ENCODE results near the gene NTNG1.

DNA sequence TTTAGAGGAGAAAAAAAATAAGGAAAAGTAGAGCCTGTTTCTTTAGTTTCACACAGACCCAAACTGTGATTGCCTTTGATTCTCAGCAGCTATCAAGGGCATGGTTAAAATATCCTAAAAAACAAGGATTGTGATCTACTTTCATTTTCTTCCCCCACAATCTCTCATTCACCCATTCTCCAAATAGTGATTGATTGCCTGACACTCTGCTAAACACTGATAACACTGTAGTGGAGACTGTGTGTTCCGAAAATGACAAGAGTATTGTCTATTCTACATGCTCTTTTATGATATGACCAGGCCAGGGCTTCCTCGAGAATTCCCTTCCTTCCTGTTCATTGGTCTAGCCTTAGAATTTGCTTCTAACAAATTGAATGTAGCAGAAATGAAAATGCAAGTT, 44.1 kb upstream of the NTNG1 start:
- TF ChIP-seq TAF7 (optimal IDR thresholded peaks at IDR 0.05; ENCODE audit: borderline replicate concordance, low read depth, low read length) (no peak), ZNF274 (IDR thresholded peaks at IDR 0.05; ENCODE audit: borderline replicate concordance, extremely low read depth, low read length) (no peak), POLR2A (IDR thresholded peaks at IDR 0.05; ENCODE audit: control extremely low read depth in 1 of 2, low read depth in 2 of 2, low read length in 2 of 2) (no peak), SAP30 (IDR thresholded peaks at IDR 0.05; ENCODE audit: insufficient read depth, insufficient replicate concordance, low read length) (no peak), POLR2AphosphoS5 (IDR thresholded peaks at IDR 0.05; ENCODE audit: low read depth, low read length) (no peak), TEAD4 (IDR thresholded peaks at IDR 0.05; ENCODE audit: low read depth, low read length) (no peak), TCF12 (IDR thresholded peaks at IDR 0.05; ENCODE audit: low read depth, low read length) (no peak), KDM5A (IDR thresholded peaks at IDR 0.05; ENCODE audit: low read length) (no peak)
- TF ChIP-seq, protein P1, sequence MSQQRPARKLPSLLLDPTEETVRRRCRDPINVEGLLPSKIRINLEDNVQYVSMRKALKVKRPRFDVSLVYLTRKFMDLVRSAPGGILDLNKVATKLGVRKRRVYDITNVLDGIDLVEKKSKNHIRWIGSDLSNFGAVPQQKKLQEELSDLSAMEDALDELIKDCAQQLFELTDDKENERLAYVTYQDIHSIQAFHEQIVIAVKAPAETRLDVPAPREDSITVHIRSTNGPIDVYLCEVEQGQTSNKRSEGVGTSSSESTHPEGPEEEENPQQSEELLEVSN (IDR thresholded peaks at IDR 0.05): no peak
- TF ChIP-seq, protein P2, sequence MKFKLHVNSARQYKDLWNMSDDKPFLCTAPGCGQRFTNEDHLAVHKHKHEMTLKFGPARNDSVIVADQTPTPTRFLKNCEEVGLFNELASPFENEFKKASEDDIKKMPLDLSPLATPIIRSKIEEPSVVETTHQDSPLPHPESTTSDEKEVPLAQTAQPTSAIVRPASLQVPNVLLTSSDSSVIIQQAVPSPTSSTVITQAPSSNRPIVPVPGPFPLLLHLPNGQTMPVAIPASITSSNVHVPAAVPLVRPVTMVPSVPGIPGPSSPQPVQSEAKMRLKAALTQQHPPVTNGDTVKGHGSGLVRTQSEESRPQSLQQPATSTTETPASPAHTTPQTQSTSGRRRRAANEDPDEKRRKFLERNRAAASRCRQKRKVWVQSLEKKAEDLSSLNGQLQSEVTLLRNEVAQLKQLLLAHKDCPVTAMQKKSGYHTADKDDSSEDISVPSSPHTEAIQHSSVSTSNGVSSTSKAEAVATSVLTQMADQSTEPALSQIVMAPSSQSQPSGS (IDR thresholded peaks at IDR 0.05; ENCODE audit: low read length): no peak
